Jurkat, Clone E6-1 (cell line): ENCODE data around the gene TSEN15.
"Not testable (repeated sequence)": the region's sequence is repeated elsewhere in the genome, so short reads cannot be mapped to it uniquely, and the experiment has no call there.

Experiments used
- DNase-seq: peaks from one replicate; pipeline ENCODE4 v3.0.0-alpha.2; 2011; ENCODE audit warnings: low read depth, low spot score
- H3K4me3 ChIP-seq: 2 replicates; pipeline ENCODE4 v1.5.1; 2011; ENCODE audit warnings: mild to moderate bottlenecking, low read length, control low read depth, moderate library complexity

Gene TSEN15

GRCh38 chr1:184030433-184031091, 21.0 kb upstream of the TSEN15 start:
- H3K4me3 ChIP-seq, result no peak overlapping the region
- no peak for DNase-seq

GRCh38 chr1:184031092-184031408, 20.5 kb upstream of the TSEN15 start:
- no peak for DNase-seq
- H3K4me3 ChIP-seq, result no peak overlapping the region

- DNase-seq, result no peak
Measured at GRCh38 chr1:184031409-184032107, 20.0 kb upstream of the TSEN15 start.

GRCh38 chr1:184032306-184032929, 19.1 kb upstream of the TSEN15 start:
- DNase-seq, result no peak
- H3K4me3 ChIP-seq, result no peak overlapping the region

More at GRCh38 chr1:184031409-184032107, 20.0 kb upstream of the TSEN15 start:
- no peak overlapping the region for H3K4me3 ChIP-seq

GRCh38 chr1:184032930-184033418, 18.6 kb upstream of the TSEN15 start:
- no peak overlapping the region for H3K4me3 ChIP-seq
- DNase-seq, result no peak

GRCh38 chr1:184033711-184034167, 17.8 kb upstream of the TSEN15 start:
- H3K4me3 ChIP-seq, result no peak overlapping the region
- no peak for DNase-seq

- DNase-seq, result no peak
- H3K4me3 ChIP-seq, result no peak overlapping the region
Measured at GRCh38 chr1:184034761-184035379, 16.7 kb upstream of the TSEN15 start.

- H3K4me3 ChIP-seq, result no peak overlapping the region
- DNase-seq, result no peak
Measured at GRCh38 chr1:184035719-184036516, 15.6 kb upstream of the TSEN15 start.

GRCh38 chr1:184036517-184036949, 15.0 kb upstream of the TSEN15 start:
- H3K4me3 ChIP-seq, result no peak overlapping the region

GRCh38 chr1:184037849-184038591, 13.5 kb upstream of the TSEN15 start:
- H3K4me3 ChIP-seq, result no peak overlapping the region
- no peak for DNase-seq

More at GRCh38 chr1:184036517-184036949, 15.0 kb upstream of the TSEN15 start:
- DNase-seq, result no peak

GRCh38 chr1:184039126-184039525, 12.4 kb upstream of the TSEN15 start:
- no peak for DNase-seq
- no peak overlapping the region for H3K4me3 ChIP-seq

- H3K4me3 ChIP-seq, result no peak overlapping the region
- no peak for DNase-seq
Measured at GRCh38 chr1:184041731-184042130, 9.8 kb upstream of the TSEN15 start.

- not testable (repeated sequence) for H3K4me3 ChIP-seq, DNase-seq
Measured at GRCh38 chr1:184043315-184043714, 8.2 kb upstream of the TSEN15 start.

- no peak for DNase-seq
- no peak overlapping the region for H3K4me3 ChIP-seq
Measured at GRCh38 chr1:184044603-184045376, 6.7 kb upstream of the TSEN15 start.

GRCh38 chr1:184047541-184047940, 4.0 kb upstream of the TSEN15 start:
- DNase-seq, H3K4me3 ChIP-seq: not testable (repeated sequence)

GRCh38 chr1:184048561-184049240, 2.8 kb upstream of the TSEN15 start:
- no peak overlapping the region for H3K4me3 ChIP-seq
- no peak for DNase-seq

GRCh38 chr1:184049291-184049690, 2.2 kb upstream of the TSEN15 start:
- no peak for DNase-seq
- H3K4me3 ChIP-seq, result no peak overlapping the region
